IPS-20b (cell line): ENCODE data around the gene COX8C.

Experiments used
- H3K27ac ChIP-seq: one replicate; pipeline ENCODE4 v1.5.1; 2013; ENCODE audit warnings: low read length
- H3K27me3 ChIP-seq: 2 replicates; pipeline ENCODE4 v1.6.1; 2013; ENCODE audit warnings: mild to moderate bottlenecking, low read length, inconsistent platforms; ENCODE audit not compliant: insufficient read depth
- H3K36me3 ChIP-seq: 2 replicates; pipeline ENCODE4 v1.6.1; 2013; ENCODE audit warnings: low read depth, mild to moderate bottlenecking, inconsistent platforms, low read length, moderate library complexity; ENCODE audit not compliant: insufficient read depth
- H3K4me1 ChIP-seq: 2 replicates; pipeline ENCODE4 v1.6.1; 2013; ENCODE audit warnings: mild to moderate bottlenecking, control low read depth, inconsistent platforms, low read length, moderate library complexity; ENCODE audit not compliant: insufficient read depth
- H3K4me3 ChIP-seq: 2 replicates; pipeline ENCODE4 v1.5.1; 2013; ENCODE audit warnings: mild to moderate bottlenecking, low read length, inconsistent platforms
- H3K9ac ChIP-seq: 2 replicates; pipeline ENCODE4 v1.6.1; 2013; ENCODE audit warnings: low read depth, mild to moderate bottlenecking, inconsistent platforms, low read length, moderate library complexity
- H3K9me3 ChIP-seq: 2 replicates; pipeline ENCODE4 v1.6.1; 2013; ENCODE audit warnings: mild to moderate bottlenecking, low read depth, low read length, inconsistent platforms; ENCODE audit not compliant: insufficient read depth

COX8C gene, protein sequence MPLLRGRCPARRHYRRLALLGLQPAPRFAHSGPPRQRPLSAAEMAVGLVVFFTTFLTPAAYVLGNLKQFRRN

DNA sequence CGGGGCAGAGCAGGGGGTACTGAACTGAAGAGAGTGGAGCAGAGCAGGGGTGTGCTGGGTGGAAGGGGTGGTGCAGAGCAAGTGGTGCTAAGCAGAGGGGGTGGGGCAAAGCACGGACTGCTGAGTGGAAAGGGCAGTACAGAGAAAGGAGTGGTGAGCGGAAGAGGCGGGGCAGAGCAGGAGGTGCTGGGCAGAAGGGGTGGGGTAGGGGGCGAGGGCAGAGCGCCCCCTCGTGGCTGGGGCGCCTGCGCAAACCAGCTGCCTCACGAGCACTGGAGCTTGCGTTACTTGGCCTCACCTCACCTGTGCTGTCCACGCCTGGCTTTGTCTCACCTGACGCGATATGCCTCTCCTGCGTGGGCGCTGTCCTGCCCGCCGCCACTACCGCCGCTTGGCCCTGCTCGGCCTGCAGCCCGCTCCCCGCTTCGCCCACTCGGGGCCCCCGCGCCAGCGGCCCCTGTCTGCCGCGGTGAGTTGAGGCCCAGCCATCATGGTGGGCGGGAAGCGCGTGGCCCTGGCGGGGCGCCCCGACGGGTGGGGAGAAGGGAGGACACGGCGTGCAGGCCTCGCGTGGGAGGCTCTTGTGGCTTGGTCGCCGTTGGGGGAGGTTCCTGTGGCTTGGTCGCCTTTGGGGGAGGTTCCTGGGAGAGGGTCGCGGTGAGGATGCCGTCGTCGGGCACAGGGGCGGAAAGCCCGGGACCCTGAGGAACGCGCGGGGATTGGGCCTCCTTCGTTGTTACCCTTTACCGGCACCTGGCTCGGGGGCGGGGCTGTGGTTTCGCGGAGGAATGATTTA lies at the start of gene COX8C:
Gene COX8C, plus strand, starts transcription at position 257 of the 796 bp plus-strand sequence. Its CDS starts 87 bp downstream, at position 344.
- Histone ChIP-seq H3K36me3 (peaks cover 1% of the 10 kb centered on the region; the same call in 1 of the 2 replicates), H3K9me3 (peaks cover 10% of the 10 kb centered on the region), H3K4me1 (peaks cover 20% of the 10 kb centered on the region), H3K27ac (no peak within 1 kb of the TSS), H3K9ac (no peak within 1 kb of the TSS), H3K27me3 (no peaks in the 10 kb centered on the region), H3K4me3 (no peak within 1 kb of the TSS; the same call in 1 of the 2 replicates)

DNA sequence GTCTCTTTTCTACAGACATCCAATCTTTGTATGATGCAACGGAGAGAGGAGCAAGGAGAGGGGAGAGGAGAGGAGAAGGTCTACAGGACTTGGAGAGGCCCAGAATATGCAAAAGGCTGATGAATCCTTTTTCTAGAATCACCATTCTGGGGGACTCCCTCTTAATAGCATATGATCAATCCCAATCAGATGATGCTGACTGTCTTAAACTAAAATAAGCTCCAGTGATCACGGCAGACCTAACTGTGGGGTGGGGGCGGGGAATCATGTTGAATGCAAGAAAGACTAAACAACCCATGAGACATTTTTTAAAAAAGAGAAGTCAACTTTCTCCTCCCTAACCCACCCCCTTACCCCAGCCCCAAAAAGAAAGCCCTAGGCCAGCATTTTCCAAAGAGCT lies 47.6 kb upstream of the COX8C start:
- H3K27ac ChIP-seq, result no peak overlapping the region

DNA sequence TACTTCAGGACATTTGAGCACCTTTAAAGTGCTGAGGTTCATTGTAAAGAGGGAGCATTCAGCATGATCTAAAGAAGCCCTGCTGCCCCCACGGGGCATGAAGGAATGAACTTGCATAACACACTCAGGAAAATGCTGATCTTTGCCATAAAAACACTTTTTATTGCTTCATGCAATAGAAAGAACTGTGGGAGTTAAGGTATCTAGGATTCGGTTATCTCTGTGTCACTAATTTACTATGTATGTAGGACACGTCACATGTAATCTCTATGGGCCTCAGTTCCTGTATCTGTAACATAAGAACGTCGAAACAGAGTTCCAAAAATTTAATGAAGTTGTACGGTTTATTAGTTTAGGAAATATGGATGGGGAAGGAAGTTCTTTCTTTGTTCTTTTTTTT lies 47.1 kb upstream of the COX8C start:
- H3K27ac ChIP-seq, result no peak overlapping the region
- peaks cover 8% of the 10 kb centered on the region for H3K4me1 ChIP-seq
- no peaks in the 10 kb centered on the region for H3K36me3 ChIP-seq

More for the DNA sequence above, 47.6 kb upstream of the COX8C start:
- no peak overlapping the region for H3K4me3 ChIP-seq
- peaks cover 8% of the 10 kb centered on the region for H3K4me1 ChIP-seq
- H3K9me3 ChIP-seq, result no peaks in the 10 kb centered on the region
- peaks cover 2% of the 10 kb centered on the region; the same call in 1 of the 2 replicates for H3K36me3 ChIP-seq
- H3K9ac ChIP-seq, result no peak overlapping the region
- H3K27me3 ChIP-seq, result no peaks in the 10 kb centered on the region

DNA sequence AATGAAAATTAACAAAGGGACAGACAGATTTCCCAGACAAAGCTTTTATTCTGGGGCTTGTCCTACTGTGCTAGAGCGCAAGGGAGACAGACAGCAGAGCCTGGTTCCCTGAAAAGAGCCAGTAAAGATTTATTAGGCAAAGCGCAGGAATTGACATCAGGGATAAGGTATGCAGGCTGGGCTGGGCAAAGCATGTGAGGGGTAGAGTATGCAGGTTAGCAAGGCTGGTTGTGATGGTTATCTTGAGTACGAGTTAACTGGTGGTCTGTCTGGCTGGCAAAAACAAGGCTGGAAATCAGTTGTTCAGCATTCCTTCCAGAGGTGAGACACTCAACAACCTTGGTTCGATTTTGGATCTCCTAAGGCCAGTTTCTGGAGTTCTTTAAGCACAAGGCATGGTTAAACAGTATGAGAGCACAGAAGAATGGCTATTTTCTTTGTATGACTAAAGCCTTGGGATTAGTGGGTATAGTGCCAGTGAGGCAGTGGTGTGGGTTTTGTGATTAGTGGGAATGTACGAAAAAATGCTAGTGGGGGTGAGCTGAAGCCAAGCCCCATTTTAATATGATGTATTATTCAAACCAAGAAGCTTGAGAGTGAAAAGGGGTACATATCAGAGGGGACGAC lies 45.0 kb upstream of the COX8C start:
- Histone ChIP-seq H3K27ac (no peak overlapping the region), H3K9ac (no peak overlapping the region), H3K4me3 (no peak overlapping the region), H3K36me3 (no peaks in the 10 kb centered on the region), H3K27me3 (no peaks in the 10 kb centered on the region), H3K9me3 (no peaks in the 10 kb centered on the region), H3K4me1 (peaks cover 8% of the 10 kb centered on the region)

More for the DNA sequence above, 47.1 kb upstream of the COX8C start:
- no peak overlapping the region for H3K4me3 ChIP-seq
- no peaks in the 10 kb centered on the region for H3K27me3 ChIP-seq
- H3K9me3 ChIP-seq, result no peaks in the 10 kb centered on the region
- no peak overlapping the region for H3K9ac ChIP-seq

DNA sequence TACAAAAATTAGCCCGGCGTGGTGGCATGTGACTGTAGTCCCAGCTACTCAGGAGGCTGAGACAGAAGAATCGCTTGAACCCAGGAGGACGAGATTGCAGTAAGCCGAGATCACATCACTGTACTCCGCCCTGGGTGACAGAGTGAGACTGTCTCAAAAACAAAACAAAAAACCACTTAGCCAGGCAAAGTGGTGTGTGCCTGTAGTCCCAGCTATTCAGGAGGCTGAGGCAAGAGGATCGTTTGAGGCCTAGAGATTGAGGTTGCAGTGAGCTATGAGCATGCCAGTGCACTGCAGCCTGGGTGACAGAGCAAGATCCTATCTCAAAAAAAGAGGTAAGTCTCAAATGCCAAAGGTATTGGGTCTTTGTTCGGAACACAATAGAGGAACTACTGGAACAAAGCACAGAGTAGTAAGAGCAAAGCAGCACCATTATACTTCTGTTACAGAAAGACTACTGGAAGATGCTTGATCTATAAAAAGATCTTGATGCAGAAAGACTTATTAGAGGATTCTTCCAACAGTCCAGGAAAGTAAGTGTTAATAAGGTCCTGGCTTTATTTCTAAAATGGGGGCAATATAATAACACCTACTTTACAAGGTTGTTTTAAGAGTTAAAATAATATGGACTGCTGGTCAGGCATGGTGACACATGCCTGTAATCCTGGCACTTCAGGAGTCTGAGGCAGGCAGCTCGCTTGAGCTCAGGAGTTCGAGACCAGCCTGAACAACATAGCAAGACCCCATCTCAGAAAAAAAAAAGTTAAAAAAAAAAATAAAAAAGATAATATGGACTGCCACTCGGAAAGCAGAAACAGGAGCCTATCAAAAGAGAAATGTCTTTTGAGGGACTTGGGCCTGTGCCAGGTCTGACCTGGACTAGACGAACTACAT lies 44.0 kb upstream of the COX8C start:
- no peaks in the 10 kb centered on the region for H3K36me3 ChIP-seq

DNA sequence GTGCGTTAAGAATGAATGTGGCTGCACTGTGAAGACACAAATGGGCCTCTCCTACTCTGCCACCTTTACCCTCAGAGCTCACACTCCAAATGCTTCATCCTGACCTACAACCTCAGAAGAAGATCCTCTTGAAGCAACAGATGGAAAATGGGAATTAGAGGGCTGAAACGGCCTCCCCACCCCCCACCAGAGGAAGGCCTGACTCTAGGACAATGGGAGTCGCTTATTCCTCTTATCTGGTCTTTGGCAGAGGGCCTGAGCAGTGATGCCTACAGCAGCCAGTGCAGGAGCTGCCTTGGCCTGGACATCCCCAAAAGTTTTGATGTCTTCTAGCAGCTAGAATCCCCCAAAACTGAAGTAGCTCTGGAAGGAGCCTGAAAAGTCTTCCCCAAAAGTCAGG lies 43.3 kb upstream of the COX8C start:
- H3K27ac ChIP-seq, result peak overlapping the region; percentile 2
- peaks cover 8% of the 10 kb centered on the region for H3K4me1 ChIP-seq
- no peaks in the 10 kb centered on the region for H3K36me3 ChIP-seq
- no peak overlapping the region for H3K9ac ChIP-seq
- H3K27me3 ChIP-seq, result no peaks in the 10 kb centered on the region
- H3K4me3 ChIP-seq, result no peak overlapping the region
- no peaks in the 10 kb centered on the region for H3K9me3 ChIP-seq

More for the DNA sequence above, 44.0 kb upstream of the COX8C start:
- Histone ChIP-seq H3K27ac (no peak overlapping the region), H3K4me1 (peaks cover 8% of the 10 kb centered on the region), H3K27me3 (no peaks in the 10 kb centered on the region), H3K9ac (no peak overlapping the region), H3K9me3 (no peaks in the 10 kb centered on the region), H3K4me3 (no peak overlapping the region)

DNA sequence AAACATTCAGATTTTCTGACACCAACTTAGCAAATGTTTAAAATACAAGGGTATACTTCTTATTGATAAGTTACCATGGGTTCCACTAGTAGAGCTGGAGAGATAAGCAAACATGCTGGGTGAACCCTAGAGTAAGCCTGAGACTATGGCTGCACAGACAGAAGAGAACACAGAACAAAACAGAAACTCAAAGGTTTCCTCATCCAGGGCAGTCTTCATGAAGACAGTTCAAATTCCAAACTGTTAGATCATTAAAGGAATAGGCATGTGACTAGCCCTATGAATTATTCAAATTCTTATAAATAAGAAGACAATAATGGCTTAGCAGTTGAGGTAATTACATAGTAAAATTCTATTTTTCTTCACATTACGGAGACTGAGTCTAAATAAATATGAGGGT lies 42.2 kb upstream of the COX8C start:
- Histone ChIP-seq H3K36me3 (no peaks in the 10 kb centered on the region), H3K4me3 (no peak overlapping the region), H3K9me3 (no peaks in the 10 kb centered on the region), H3K4me1 (peaks cover 6% of the 10 kb centered on the region), H3K9ac (no peak overlapping the region), H3K27ac (no peak overlapping the region), H3K27me3 (no peaks in the 10 kb centered on the region)

DNA sequence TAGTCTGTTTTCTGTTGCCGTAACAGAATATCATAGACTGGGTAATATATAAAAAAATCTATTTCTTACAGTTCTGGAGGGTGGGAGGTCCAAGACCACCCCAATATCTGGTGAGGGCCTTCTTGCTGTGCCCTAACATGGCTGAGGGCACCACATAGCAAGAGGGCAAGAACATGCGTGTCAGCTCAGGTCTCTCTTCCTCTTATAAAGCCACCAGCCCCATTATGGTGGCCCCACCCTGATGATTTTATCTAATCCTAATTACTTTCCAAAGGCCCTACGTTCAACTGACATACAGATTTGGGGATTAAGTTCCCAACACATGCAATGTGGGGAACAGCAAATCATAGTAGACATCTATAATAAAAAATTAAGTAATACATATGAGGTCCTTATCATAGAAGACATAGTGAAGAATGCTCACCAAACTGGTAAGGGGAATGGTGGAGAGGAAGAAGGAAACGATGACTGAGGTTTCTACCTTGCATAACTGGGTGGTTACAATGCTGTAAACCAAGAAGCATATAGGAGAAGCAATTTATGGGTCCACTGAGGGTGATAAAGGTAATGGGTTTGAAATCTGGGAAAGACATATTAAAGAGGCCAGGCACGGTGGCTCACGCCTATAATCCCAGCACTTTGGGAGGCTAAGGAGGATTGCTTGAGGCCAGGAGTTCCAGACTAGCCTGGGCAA lies 41.1 kb upstream of the COX8C start:
- H3K9ac ChIP-seq, result no peak overlapping the region
- H3K4me1 ChIP-seq, result peaks cover 4% of the 10 kb centered on the region; the same call in 1 of the 2 replicates
- H3K9me3 ChIP-seq, result no peaks in the 10 kb centered on the region
- no peaks in the 10 kb centered on the region for H3K36me3 ChIP-seq
- H3K27me3 ChIP-seq, result no peaks in the 10 kb centered on the region
- no peak overlapping the region for H3K4me3 ChIP-seq
- no peak overlapping the region for H3K27ac ChIP-seq

DNA sequence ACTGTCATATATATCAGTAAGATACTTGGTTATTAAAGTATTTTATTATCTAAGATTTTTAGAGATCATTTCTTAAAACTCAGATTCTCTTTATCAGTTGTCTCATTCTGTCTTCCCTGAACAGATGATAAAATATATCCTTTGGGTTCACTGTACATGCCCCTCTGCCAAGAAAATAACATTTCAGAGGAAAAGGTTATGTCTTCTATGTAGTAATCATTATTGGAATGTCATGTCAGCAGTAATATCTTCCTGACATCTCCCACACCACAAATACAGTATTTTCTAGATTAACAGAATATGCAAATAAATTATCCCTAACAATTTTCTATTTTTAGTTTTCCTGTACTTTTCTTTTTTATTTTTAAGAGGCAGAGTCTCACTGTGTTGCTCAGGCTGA lies 40.2 kb upstream of the COX8C start:
- no peak overlapping the region for H3K4me3 ChIP-seq
- H3K9ac ChIP-seq, result no peak overlapping the region
- H3K9me3 ChIP-seq, result no peaks in the 10 kb centered on the region
- no peak overlapping the region for H3K27ac ChIP-seq
- peaks cover 4% of the 10 kb centered on the region; the same call in 1 of the 2 replicates for H3K4me1 ChIP-seq
- H3K36me3 ChIP-seq, result no peaks in the 10 kb centered on the region
- H3K27me3 ChIP-seq, result no peaks in the 10 kb centered on the region

DNA sequence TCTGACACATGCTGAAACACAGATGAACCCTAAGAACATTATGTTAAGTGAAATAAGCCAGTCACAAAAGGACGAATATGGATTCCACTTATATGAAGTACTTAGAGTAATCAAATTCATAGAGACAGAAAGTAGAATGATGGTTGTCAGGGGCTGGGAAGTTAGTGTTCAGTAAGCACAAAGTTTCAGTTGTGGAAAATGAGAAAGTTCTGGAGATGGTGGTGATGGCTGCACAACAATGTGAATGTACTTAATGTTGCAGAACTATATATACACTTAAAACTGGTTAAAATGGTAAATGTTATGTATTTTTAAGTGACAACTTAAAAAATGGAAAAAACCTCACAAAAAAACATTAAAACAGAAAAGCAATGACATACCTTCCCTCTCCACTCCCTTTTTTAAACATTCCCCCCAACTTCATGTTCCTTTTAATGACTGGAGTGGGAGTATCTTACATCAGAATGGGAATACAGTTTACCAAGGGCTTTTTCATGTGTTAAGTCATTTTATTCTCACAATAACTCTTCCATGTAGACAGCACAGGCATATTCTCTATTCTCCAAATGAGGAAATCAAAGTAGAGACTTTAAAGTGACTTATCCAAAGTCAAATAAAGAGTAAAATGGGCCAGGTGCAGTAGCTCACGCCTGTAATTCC lies 38.2 kb upstream of the COX8C start:
- no peak overlapping the region for H3K4me3 ChIP-seq
- H3K9ac ChIP-seq, result no peak overlapping the region
- H3K9me3 ChIP-seq, result no peaks in the 10 kb centered on the region
- H3K27me3 ChIP-seq, result no peaks in the 10 kb centered on the region
- H3K36me3 ChIP-seq, result no peaks in the 10 kb centered on the region
- H3K27ac ChIP-seq, result no peak overlapping the region
- no peaks in the 10 kb centered on the region; the same call in 1 of the 2 replicates for H3K4me1 ChIP-seq
